GM12865 (cell line): ENCODE measurements around the gene TTC12.

Source experiments
- DNase-seq: peaks from one replicate; pipeline ENCODE4 v3.0.0; 2010; ENCODE audit warnings: low read depth
- H3K4me3 ChIP-seq: 2 replicates; pipeline ENCODE4 v1.5.1; 2011; ENCODE audit warnings: mild to moderate bottlenecking, low read depth, low read length, control low read depth
- CTCF ChIP-seq: IDR thresholded peaks from 2 replicates; pipeline ENCODE4 v1.5.1; 2011; ENCODE audit warnings: low read length, control low read depth, low read depth, inconsistent platforms; ENCODE audit not compliant: insufficient read depth; ENCODE audit errors: missing control alignments

Gene TTC12

GRCh38 chr11:113377681-113378412 is 63.5 kb downstream of the TTC12 start:
- H3K4me3 ChIP-seq, result no peak overlapping the region
- DNase-seq, result no peak

GRCh38 chr11:113378692-113379091 is 64.3 kb downstream of the TTC12 start:
- H3K4me3 ChIP-seq, result no peak overlapping the region
- no peak for DNase-seq
- TF ChIP-seq CTCF, result no peak

More at GRCh38 chr11:113377681-113378412, 63.5 kb downstream of the TTC12 start:
- no peak for TF ChIP-seq CTCF

- no peak for DNase-seq
- TF ChIP-seq CTCF, result no peak
- no peak overlapping the region for H3K4me3 ChIP-seq
These were observed 67.7 kb downstream of the TTC12 start for GRCh38 chr11:113382121-113382520.

GRCh38 chr11:113384551-113384950 is 70.2 kb downstream of the TTC12 start:
- no peak overlapping the region for H3K4me3 ChIP-seq
- no peak for DNase-seq
- TF ChIP-seq CTCF, result no peak

GRCh38 chr11:113385749-113386148 is 71.4 kb downstream of the TTC12 start:
- no peak for DNase-seq
- H3K4me3 ChIP-seq, result no peak overlapping the region
- TF ChIP-seq CTCF, result no peak

GRCh38 chr11:113386866-113387265 is 72.5 kb downstream of the TTC12 start:
- TF ChIP-seq CTCF, result no peak
- no peak overlapping the region for H3K4me3 ChIP-seq
- no peak for DNase-seq
